Measurements from ENCODE around the gene MKI67.

Gene MKI67

DNA sequence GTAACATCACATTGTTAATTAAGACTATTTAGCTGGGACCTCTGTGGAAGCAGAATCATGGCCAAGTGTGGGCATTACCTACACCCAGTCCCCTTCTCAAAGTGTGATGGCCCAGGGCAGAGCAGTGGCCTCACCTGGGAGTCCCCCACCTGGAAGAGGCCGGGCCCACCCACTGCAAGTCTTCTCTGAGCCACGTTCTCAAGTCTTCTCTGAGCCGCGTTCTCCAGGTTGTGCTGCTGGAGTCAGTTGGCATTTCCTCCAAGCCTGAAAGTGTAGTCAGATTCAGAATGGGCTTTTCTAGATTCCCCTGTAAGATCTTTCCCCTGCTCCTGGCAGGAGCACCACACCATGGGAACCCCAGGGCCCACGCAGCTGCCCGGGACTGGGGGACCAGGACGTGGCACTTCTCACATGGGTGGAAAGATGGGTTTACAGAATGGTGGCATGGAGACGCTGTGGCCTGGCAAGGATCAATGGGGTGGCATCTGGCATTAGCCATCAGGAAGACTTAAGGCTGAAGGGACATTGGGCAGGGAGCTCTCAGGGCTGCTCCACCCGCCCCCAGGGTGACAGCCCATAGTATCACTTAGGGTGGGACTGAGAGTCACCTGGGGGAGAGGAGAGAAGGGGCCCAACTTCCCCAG lies 68.0 kb downstream of the MKI67 start:
- Histone ChIP-seq H3K27ac (peak overlapping the region; percentile 98), H3K4me3 (ENCODE audit: low read depth in 1 of 2, low read length in 1 of 2) (no peak overlapping the region), H3K4me1 (ENCODE audit: control insufficient read depth in 1 of 2, insufficient read depth in 1 of 2, low read depth in 1 of 2, low read length in 1 of 2) (peaks cover 93 to 97% of the 10 kb centered on the region in 2 experiments), H3K27me3 (no peaks in the 10 kb centered on the region), H3K9me3 (no peaks in the 10 kb centered on the region), H3K36me3 (peaks cover 97% of the 10 kb centered on the region)
- TF ChIP-seq, protein P1, sequence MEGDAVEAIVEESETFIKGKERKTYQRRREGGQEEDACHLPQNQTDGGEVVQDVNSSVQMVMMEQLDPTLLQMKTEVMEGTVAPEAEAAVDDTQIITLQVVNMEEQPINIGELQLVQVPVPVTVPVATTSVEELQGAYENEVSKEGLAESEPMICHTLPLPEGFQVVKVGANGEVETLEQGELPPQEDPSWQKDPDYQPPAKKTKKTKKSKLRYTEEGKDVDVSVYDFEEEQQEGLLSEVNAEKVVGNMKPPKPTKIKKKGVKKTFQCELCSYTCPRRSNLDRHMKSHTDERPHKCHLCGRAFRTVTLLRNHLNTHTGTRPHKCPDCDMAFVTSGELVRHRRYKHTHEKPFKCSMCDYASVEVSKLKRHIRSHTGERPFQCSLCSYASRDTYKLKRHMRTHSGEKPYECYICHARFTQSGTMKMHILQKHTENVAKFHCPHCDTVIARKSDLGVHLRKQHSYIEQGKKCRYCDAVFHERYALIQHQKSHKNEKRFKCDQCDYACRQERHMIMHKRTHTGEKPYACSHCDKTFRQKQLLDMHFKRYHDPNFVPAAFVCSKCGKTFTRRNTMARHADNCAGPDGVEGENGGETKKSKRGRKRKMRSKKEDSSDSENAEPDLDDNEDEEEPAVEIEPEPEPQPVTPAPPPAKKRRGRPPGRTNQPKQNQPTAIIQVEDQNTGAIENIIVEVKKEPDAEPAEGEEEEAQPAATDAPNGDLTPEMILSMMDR (IDR thresholded peaks at IDR 0.05): no peak

DNA sequence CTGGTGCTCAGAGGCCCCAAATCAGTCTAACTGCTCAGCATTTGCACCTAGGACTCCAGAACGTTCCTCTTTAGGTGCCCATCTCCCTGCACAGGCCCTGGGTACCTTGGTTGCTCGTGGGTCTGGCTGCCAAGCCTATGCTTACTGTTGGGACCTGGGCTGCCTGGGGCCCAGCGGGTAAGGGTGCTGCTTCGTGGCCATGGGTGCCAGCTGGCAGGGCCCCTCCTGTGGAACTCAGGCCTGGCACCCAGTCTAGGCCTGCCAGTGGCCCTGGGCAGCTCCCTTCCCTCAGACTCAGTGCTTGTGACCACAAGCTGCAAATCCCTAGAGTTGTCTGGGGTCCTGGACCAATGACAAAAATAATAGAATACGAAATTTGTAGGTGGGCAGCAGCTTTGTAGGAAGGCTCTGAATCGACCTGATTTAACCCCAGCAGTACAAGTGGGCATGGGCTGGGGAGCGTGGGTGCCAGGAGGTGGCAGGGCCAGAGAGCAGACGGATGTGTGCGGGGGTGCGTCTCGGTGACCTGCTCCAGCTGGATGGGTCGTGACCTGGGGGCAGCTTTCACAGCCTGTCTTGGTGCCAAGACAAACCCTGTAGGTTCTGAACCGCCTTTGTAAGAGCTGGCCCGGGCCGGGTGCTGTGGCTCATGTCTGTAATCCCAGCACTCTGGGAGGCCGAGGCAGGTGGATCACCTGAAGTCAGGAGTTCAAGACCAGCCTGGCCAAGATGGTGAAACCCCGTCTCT lies 69.7 kb downstream of the MKI67 start:
- TF ChIP-seq, protein P1 (IDR thresholded peaks at IDR 0.05): no peak
- Histone ChIP-seq H3K9me3 (no peaks in the 10 kb centered on the region), H3K27ac (peak overlapping the region; percentile 98), H3K4me1 (ENCODE audit: control insufficient read depth in 1 of 2, insufficient read depth in 1 of 2, low read depth in 1 of 2, low read length in 1 of 2) (peaks cover 93 to 97% of the 10 kb centered on the region in 2 experiments), H3K4me3 (ENCODE audit: low read depth in 1 of 2, low read length in 1 of 2) (peak overlapping the region in 1 of 2 experiments; percentile 88), H3K27me3 (no peaks in the 10 kb centered on the region), H3K36me3 (peaks cover 97% of the 10 kb centered on the region)

DNA sequence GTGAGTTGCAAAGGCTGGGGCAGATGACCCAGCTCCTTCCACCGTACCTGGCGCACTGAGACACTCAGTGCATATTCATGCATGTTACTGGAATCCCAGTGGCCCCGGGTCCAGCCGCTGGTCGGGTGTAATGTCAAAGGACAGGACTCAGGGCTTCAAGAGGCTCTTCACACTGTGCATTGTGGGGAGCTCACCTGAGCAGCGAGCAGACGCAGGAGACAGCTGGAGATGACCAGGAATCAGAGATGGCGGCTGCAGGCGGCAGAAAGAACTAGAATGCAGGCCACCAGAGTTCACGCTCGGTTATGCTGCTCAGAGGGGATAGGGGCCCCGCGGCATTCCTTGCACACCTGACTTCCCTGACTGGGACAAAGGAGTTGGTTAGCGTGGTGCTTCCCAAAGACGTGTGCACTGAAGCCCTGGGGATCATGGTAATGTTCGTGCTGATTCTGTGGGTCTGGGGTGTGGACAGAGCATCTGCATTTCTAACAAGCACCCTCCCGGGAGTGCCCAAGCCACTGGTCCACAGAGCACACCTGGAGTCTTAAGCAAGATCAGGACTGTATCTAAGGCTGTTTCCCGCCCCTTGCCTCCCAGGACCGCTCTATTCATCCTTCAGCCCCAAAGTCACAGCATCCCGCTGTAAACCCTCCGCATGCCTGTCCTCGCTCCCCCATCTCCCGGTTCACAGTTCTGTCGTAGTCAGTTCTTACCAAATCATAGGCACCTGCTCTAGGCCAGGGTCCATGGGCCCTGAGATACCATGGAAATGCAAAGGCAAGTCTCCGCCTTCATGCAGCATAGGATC lies 71.0 kb downstream of the MKI67 start:
- H3K27me3 ChIP-seq: no peaks in the 10 kb centered on the region
- peaks cover 97% of the 10 kb centered on the region for H3K36me3 ChIP-seq
- peaks cover 93 to 97% of the 10 kb centered on the region in 2 experiments for H3K4me1 ChIP-seq (ENCODE audit: control insufficient read depth in 1 of 2, insufficient read depth in 1 of 2, low read depth in 1 of 2, low read length in 1 of 2)

DNA sequence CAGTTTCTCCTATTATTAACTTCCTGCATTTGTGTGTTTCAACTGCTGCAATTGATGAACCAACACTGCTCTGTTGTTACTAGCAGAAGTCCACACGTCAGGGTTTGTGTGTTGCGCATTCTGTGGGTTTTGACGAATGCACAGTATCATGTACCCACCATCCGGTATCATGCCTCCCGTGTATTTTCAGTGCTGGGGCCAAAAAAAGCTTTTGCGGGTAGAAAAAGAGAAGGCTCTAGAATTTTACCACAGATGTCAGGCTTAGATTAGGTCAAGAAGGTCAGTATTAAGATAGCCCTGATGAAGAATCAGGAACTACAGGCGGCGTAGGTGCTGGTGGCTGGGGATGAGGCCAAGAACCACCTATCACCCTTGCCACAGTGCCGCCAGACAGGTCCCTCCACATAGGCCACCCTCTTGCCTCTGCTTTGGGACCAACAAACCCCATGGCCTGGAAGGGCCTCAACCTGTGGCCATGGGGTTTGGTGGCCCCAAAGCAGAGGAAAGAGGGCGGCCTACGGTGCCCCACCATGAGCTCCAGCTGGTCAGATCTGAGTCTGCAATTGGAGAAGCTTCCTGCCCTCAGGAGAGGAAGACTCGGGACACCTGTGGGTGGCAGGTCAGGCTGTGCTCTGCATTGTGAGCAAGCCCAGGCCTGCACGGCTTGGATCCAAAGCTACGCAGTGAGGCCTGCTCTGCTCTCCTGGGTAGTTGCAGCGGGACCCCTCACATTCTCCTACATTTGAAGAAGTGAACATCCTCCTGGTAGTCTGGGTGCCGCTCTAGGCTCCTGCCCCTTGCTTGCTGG lies 71.9 kb downstream of the MKI67 start:
- TF ChIP-seq, protein P1 (IDR thresholded peaks at IDR 0.05): no peak
- H3K27ac ChIP-seq: peak overlapping the region; percentile 98
- H3K36me3 ChIP-seq: peaks cover 97% of the 10 kb centered on the region
- H3K4me3 ChIP-seq (ENCODE audit: low read depth in 1 of 2, low read length in 1 of 2): peak overlapping the region; percentile 45 to 88
- H3K9me3 ChIP-seq: no peaks in the 10 kb centered on the region
- H3K4me1 ChIP-seq (ENCODE audit: control insufficient read depth in 1 of 2, insufficient read depth in 1 of 2, low read depth in 1 of 2, low read length in 1 of 2): peaks cover 93 to 97% of the 10 kb centered on the region in 2 experiments
- H3K27me3 ChIP-seq: no peaks in the 10 kb centered on the region

More for the DNA sequence above, 71.0 kb downstream of the MKI67 start:
- Histone ChIP-seq H3K4me3 (ENCODE audit: low read depth in 1 of 2, low read length in 1 of 2) (peak overlapping the region; percentile 45 to 88), H3K27ac (peak overlapping the region; percentile 98), H3K9me3 (no peaks in the 10 kb centered on the region)
- TF ChIP-seq, protein P1 (IDR thresholded peaks at IDR 0.05): no peak

DNA sequence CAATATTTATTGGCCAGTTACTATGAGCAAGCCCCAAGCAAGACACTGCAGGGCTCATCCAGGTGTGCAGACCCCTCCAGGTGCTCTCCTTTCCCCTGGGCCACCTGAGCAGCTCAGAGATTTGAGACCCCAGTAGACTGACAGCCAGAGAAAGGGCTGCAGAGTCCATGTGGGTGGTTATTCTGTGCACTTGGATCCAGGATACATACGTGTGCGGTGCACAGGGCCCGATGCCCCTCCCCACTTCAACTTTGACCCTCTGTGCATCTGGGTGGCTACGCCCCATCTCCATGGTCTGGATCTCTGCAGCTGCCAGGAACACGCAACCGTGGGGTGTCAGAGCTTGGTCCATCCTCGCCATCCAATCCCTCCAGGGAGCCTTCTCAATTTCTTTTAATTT lies 72.9 kb downstream of the MKI67 start:
- Histone ChIP-seq H3K36me3 (peaks cover 96% of the 10 kb centered on the region), H3K4me1 (ENCODE audit: control insufficient read depth in 1 of 2, insufficient read depth in 1 of 2, low read depth in 1 of 2, low read length in 1 of 2) (peaks cover 91 to 92% of the 10 kb centered on the region in 2 experiments), H3K9me3 (no peaks in the 10 kb centered on the region), H3K27me3 (no peaks in the 10 kb centered on the region), H3K27ac (peak overlapping the region; percentile 98), H3K4me3 (ENCODE audit: low read depth in 1 of 2, low read length in 1 of 2) (peak overlapping the region; percentile 88 to 91)
- TF ChIP-seq, protein P1 (IDR thresholded peaks at IDR 0.05): no peak
